Endodermal cell (in vitro differentiated cells): Measurements from ENCODE around the gene PSMB9. TPM values are rescaled to one million over a fixed set of nuclear protein-coding genes. Genes with fewer than 3 reads are reported as not detected.

Source experiments
- DNase-seq: peaks from one replicate; pipeline ENCODE4 v3.0.0-alpha.2; 2017
- H3K27ac ChIP-seq: 2 replicates; pipeline ENCODE4 v1.5.1; 2013; ENCODE audit warnings: mild to moderate bottlenecking, low read depth, low read length, moderate library complexity
- H3K27me3 ChIP-seq: 2 replicates; pipeline ENCODE4 v1.6.1; 2013; ENCODE audit warnings: mild to moderate bottlenecking, low read length, moderate library complexity; ENCODE audit not compliant: insufficient read depth, control insufficient read depth, poor library complexity, severe bottlenecking
- H3K36me3 ChIP-seq: 2 replicates; pipeline ENCODE4 v1.7.0; 2013; ENCODE audit warnings: mild to moderate bottlenecking, low read length, moderate library complexity; ENCODE audit not compliant: control insufficient read depth, insufficient read depth
- H3K4me1 ChIP-seq: one replicate; pipeline ENCODE4 v1.7.0; 2013; ENCODE audit warnings: low read length; ENCODE audit not compliant: control insufficient read depth, insufficient read depth
- H3K4me3 ChIP-seq: 2 replicates; pipeline ENCODE4 v1.5.1; 2013; ENCODE audit warnings: mild to moderate bottlenecking, low read length, moderate library complexity
- H3K9ac ChIP-seq: 2 replicates; pipeline ENCODE4 v1.6.1; 2013; ENCODE audit warnings: mild to moderate bottlenecking, low read length, moderate library complexity; ENCODE audit not compliant: poor library complexity, severe bottlenecking; ENCODE audit errors: extremely low read depth
- H3K9me3 ChIP-seq: 2 replicates; pipeline ENCODE4 v1.6.1; 2013; ENCODE audit warnings: mild to moderate bottlenecking, low read length, moderate library complexity; ENCODE audit not compliant: control insufficient read depth
- H3K27ac Mint-ChIP-seq: 2 replicates; pipeline ENCODE4 v1.8.0; 2020; ENCODE audit warnings: mixed read lengths
- H3K27me3 Mint-ChIP-seq: 2 replicates; pipeline ENCODE4 v1.8.0; 2021; ENCODE audit warnings: mild to moderate bottlenecking, mixed read lengths; ENCODE audit not compliant: insufficient read depth
- H3K36me3 Mint-ChIP-seq: 2 replicates; pipeline ENCODE4 v1.8.0; 2020; ENCODE audit warnings: low read depth, mixed read lengths
- H3K4me1 Mint-ChIP-seq: 2 replicates; pipeline ENCODE4 v1.8.0; 2020; ENCODE audit warnings: mixed read lengths
- H3K4me3 Mint-ChIP-seq: 2 replicates; pipeline ENCODE4 v1.8.0; 2020; ENCODE audit warnings: mild to moderate bottlenecking, moderate library complexity, mixed read lengths
- H3K9me3 Mint-ChIP-seq: 2 replicates; pipeline ENCODE4 v1.8.0; 2020; ENCODE audit warnings: mild to moderate bottlenecking, mixed read lengths
- WGBS, 2 experiments: methylation state at CpG; one replicate each; pipeline versions ENCODE4 v1.1.5 to v1.1.7; 2013; ENCODE audit warnings: missing lambda C conversion rate in 2 of 2, mixed read lengths in 1 of 2; ENCODE audit not compliant: insufficient coverage in 1 of 2, insufficient read length in 1 of 2; 5-methylcytosine and 5-hydroxymethylcytosine counted together
- total RNA-seq, 2 donors: library from RNA; stranded (reverse); fragmentation: NEBNext Ultra II Directional in 1 of 2; extraction: Animal tissue kit (Norgen Biotek cat#: 25700) in 1 of 2; gene quantifications; 2 replicates in 1 of 2; 3 replicates in 1 of 2; pipeline ENCODE4 v1.2.1, GENCODE V29; 2021
- TF ChIP-seq, protein P1 (sequence below): fragments of 200-600 bp; sonication (generic); conservative IDR thresholded peaks from 2 replicates; pipeline ENCODE4 v1.5.0; 2021; ENCODE audit warnings: antibody characterized with exemption, mild to moderate bottlenecking

PSMB9 gene
- total RNA-seq, 2 donors from 2014 or later, result not detected

DNA sequence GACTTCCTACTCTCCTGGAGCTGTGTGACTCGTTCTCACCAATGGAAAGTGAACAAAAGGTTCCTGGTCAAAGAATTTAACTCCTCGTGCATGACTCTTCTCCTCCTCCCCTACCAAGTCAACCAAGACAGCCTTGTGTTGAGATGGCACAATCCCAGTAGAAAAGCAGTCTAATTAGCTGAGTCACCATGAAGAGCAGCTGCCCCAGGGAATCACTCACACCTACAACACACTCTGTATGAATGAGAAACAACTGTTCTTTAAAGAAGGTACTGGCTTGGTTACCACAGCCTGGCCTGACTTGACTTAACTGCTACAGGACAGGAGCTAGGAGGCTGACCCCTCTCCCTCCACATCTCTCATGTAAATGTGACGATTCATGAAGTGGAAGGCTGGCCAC, 34.3 kb upstream of the PSMB9 start:
- 76 to 100% methylated on average over 1 to 3 of the region's 3 CpGs for WGBS, 2 experiments
- H3K9me3 ChIP-seq, result no peaks in the 10 kb centered on the region
- no peak overlapping the region for H3K27ac ChIP-seq
- no peaks in the 10 kb centered on the region for H3K4me1 ChIP-seq
- no peaks in the 10 kb centered on the region for H3K36me3 ChIP-seq
- no peak overlapping the region for H3K4me3 ChIP-seq
- Mint-ChIP-seq H3K27me3 (peaks cover 2% of the 10 kb centered on the region), H3K4me3 (no peak overlapping the region), H3K4me1 (no peaks in the 10 kb centered on the region), H3K9me3 (no peaks in the 10 kb centered on the region), H3K36me3 (no peaks in the 10 kb centered on the region), H3K27ac (no peak overlapping the region)
- H3K27me3 ChIP-seq, result no peaks in the 10 kb centered on the region
- TF ChIP-seq, protein P1, sequence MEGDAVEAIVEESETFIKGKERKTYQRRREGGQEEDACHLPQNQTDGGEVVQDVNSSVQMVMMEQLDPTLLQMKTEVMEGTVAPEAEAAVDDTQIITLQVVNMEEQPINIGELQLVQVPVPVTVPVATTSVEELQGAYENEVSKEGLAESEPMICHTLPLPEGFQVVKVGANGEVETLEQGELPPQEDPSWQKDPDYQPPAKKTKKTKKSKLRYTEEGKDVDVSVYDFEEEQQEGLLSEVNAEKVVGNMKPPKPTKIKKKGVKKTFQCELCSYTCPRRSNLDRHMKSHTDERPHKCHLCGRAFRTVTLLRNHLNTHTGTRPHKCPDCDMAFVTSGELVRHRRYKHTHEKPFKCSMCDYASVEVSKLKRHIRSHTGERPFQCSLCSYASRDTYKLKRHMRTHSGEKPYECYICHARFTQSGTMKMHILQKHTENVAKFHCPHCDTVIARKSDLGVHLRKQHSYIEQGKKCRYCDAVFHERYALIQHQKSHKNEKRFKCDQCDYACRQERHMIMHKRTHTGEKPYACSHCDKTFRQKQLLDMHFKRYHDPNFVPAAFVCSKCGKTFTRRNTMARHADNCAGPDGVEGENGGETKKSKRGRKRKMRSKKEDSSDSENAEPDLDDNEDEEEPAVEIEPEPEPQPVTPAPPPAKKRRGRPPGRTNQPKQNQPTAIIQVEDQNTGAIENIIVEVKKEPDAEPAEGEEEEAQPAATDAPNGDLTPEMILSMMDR, result no peak
- no peak overlapping the region for H3K9ac ChIP-seq
- DNase-seq, result no peak

DNA sequence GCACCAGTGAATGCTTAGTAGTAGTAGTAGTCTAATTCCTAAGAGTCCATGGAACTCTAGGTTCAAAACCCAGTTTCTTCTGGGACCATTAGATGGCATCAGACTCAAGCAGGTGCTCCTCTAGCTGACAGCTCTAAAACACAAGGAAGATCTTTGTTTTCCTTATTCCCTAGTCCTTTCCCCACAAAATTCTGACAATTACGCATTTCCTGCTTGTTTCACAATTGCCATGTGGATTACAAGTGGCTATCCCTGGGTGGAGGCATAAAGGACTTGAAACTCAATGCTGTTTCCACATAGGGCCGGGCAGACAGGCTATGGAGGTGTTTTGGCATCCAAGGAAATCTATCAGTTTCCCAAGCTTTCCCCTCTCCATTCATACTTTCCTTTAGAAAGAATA, 28.0 kb upstream of the PSMB9 start:
- Mint-ChIP-seq H3K27me3 (no peaks in the 10 kb centered on the region), H3K4me3 (no peak overlapping the region), H3K4me1 (no peaks in the 10 kb centered on the region), H3K36me3 (no peaks in the 10 kb centered on the region), H3K9me3 (no peaks in the 10 kb centered on the region), H3K27ac (no peak overlapping the region)
- 49% methylated on average over 2 of the region's 2 CpGs; no CpG with 5 or more reads in 1 of the 2 experiments for WGBS, 2 experiments
- H3K9ac ChIP-seq, result no peak overlapping the region
- no peaks in the 10 kb centered on the region for H3K9me3 ChIP-seq
- TF ChIP-seq, protein P1, result peak; percentile 70
- no peaks in the 10 kb centered on the region for H3K4me1 ChIP-seq
- no peak overlapping the region for H3K4me3 ChIP-seq
- no peaks in the 10 kb centered on the region for H3K27me3 ChIP-seq
- H3K27ac ChIP-seq, result no peak overlapping the region
- no peaks in the 10 kb centered on the region for H3K36me3 ChIP-seq
- DNase-seq, result no peak

DNA sequence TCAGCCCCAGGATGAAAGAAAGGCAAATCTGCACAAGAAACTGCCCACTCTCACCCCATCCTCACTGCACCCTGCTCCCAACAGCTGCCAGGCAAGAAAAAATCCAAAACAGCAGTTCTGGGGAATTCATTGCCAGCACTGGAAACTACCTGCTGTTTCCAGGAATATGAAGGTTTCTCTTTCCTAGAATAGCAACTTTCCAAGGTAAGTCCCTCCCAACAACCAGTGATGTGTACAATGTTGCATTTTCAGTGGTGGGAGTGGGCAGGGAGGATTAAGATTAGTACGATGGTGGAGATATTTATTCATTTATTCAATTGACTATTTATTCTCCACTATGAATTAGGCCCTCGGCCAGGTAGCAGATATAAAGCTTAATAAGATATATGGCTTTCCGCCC, 27.0 kb upstream of the PSMB9 start:
- Histone ChIP-seq H3K4me1 (no peaks in the 10 kb centered on the region), H3K4me3 (no peak overlapping the region), H3K36me3 (no peaks in the 10 kb centered on the region), H3K9ac (no peak overlapping the region), H3K9me3 (no peaks in the 10 kb centered on the region), H3K27ac (no peak overlapping the region), H3K27me3 (no peaks in the 10 kb centered on the region)
- TF ChIP-seq, protein P1, result no peak
- 88 to 100% methylated on average over 1 to 2 of the region's 3 CpGs for WGBS, 2 experiments
- Mint-ChIP-seq H3K4me1 (no peaks in the 10 kb centered on the region), H3K4me3 (no peak overlapping the region), H3K36me3 (no peaks in the 10 kb centered on the region), H3K27ac (no peak overlapping the region), H3K9me3 (no peaks in the 10 kb centered on the region), H3K27me3 (no peaks in the 10 kb centered on the region)
- DNase-seq, result no peak
